ENCODE data around the gene GFOD1.

DNA sequence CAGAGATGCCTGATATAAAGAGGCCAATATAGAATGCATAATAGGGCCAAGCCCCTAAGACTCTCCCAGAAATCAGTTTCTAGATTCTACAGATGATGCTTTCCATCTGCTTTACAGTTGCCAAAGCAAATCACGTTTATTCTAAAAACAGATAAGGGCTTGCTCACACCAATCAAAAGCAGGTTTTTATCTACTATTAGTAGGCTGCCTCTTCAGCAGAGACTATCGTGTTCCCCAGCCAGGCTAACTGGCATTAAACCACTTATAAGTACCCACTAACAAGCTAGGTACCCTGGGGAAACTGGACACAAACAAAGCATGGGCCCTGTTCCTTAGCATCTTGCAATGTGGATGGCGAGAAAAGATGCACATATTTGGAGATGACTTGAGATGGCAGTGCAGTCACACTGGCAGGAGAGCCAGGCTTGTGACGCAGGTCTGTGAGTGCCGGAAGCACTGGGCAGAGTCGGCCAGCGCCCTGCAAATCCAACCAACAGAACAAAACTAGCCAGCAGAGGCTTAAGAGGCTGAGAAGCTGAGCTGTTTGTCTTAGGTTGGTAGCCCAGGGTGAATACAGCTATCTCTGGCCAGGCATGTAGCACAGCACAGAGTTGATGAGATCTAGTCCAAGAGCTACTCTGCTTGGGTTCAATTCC, 73.4 kb downstream of the GFOD1 start:
- TF ChIP-seq, protein P1, sequence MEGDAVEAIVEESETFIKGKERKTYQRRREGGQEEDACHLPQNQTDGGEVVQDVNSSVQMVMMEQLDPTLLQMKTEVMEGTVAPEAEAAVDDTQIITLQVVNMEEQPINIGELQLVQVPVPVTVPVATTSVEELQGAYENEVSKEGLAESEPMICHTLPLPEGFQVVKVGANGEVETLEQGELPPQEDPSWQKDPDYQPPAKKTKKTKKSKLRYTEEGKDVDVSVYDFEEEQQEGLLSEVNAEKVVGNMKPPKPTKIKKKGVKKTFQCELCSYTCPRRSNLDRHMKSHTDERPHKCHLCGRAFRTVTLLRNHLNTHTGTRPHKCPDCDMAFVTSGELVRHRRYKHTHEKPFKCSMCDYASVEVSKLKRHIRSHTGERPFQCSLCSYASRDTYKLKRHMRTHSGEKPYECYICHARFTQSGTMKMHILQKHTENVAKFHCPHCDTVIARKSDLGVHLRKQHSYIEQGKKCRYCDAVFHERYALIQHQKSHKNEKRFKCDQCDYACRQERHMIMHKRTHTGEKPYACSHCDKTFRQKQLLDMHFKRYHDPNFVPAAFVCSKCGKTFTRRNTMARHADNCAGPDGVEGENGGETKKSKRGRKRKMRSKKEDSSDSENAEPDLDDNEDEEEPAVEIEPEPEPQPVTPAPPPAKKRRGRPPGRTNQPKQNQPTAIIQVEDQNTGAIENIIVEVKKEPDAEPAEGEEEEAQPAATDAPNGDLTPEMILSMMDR (IDR thresholded peaks at IDR 0.05) = no peak
- no peak for TF ChIP-seq POLR2A (IDR thresholded peaks at IDR 0.05)
